Activated CD4-positive, alpha-beta T cell treated with anti-CD3 and anti-CD28 coated beads for 36 hours (primary cell): ENCODE data around the gene C20orf144. TPM values are rescaled to one million over a fixed set of nuclear protein-coding genes. Genes with fewer than 3 reads are reported as not detected.
A peak's percentile ranks its signal among the peaks of the same experiment; 100 is the strongest.

Experiments used
- ATAC-seq: fragments of 200-7000 bp; cut with Tn5 transposase; one replicate; pipeline ENCODE4 v1.10.0; 2021; ENCODE audit warnings: mild to moderate bottlenecking, moderate library complexity
- CTCF ChIA-PET: fragments of 350-600 bp; sonication (Branson Sonifier 250); formaldehyde crosslinking; loops from one replicate; lab custom pipeline; 2021; ENCODE audit warnings: antibody characterized with exemption; lab: Charles Lee
- POLR2A ChIA-PET: fragments of 350-600 bp; sonication (Branson Sonifier 250); formaldehyde crosslinking; loops from one replicate; lab custom pipeline; 2021; ENCODE audit warnings: antibody characterized with exemption, inconsistent platforms; lab: Charles Lee
- DNase-seq: peaks from one replicate; pipeline ENCODE4 v3.0.0-alpha.2; 2020
- H3K27ac Mint-ChIP-seq: one replicate; pipeline ENCODE4 v1.8.0; 2021; ENCODE audit warnings: mixed read lengths
- H3K27me3 Mint-ChIP-seq: one replicate; pipeline ENCODE4 v1.8.0; 2021; ENCODE audit warnings: mixed read lengths
- H3K36me3 Mint-ChIP-seq: one replicate; pipeline ENCODE4 v1.8.0; 2021; ENCODE audit warnings: low read depth, mixed read lengths
- H3K4me1 Mint-ChIP-seq: one replicate; pipeline ENCODE4 v1.8.0; 2021; ENCODE audit warnings: mixed read lengths
- H3K4me3 Mint-ChIP-seq: one replicate; pipeline ENCODE4 v1.8.0; 2021; ENCODE audit warnings: mild to moderate bottlenecking, moderate library complexity, mixed read lengths
- H3K9me3 Mint-ChIP-seq: one replicate; pipeline ENCODE4 v1.8.0; 2021; ENCODE audit warnings: low read depth, mixed read lengths
- intact Hi-C, 2 experiments: fragments of 100-400 bp; cut with DNase I in 1 of 2; cut with micrococcal nuclease in 1 of 2; formaldehyde crosslinking; loops; one replicate each; pipeline versions ENCODE4 v1.14.2 to v1.15.1; 2022 to 2024; cut with DNase I, micrococcal nuclease
- total RNA-seq, 2 experiments: library from RNA; stranded (reverse); gene quantifications; one replicate each; pipeline ENCODE4 v1.2.3, GENCODE V29; 2021

C20orf144 gene
- total RNA-seq, 2 experiments from 2014 or later: 0.16 to 0.27 TPM

DNA sequence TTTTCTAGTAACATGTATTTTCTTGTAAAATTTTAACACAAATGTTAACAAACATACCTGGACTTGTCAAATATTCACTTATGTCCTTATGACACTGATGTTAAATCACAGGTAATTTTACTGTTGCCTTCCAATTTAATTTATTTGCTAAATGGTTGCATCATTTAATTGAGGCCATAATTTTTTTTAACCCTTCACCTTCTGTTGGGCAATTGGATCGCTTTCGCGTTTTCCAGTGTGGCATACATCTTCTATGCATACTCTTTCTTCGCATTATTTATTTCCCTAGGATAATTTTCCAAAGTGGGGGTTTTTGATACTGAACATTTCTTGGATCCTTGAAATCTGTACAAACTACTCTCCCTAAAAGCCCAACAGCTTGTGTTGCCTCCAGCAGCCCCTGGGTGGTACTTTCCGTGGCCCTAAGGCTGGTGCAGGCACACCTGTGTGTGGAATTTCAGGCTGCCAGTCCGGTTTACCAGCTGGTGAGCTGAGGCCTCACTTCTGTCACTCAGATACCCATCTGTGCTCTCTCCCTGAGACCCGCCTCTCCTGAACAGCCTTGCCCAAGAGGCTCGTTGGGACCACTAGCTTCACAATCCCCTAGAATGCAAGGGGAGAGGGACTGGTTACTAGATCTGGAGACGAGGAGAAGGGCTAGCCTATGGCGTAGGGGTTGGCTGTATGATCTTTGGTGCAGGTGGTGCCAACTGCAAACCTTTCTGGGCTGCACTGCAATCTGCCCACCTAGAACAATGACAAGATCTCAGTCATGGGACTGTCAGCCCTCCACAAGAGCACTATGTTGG, 11.2 kb upstream of the C20orf144 start:
- CTCF ChIA-PET: interaction anchor here (0.6 to 0.9 kb wide), 2 partner anchors 61 to 141 kb away, joined by 3 to 4 read pairs; no protein-coding TSS in a partner anchor
- intact Hi-C loops: loop anchor here in 1 of 2 experiments (5.0 kb wide), 2 partner anchors 44 to 194 kb away; no protein-coding TSS in a partner anchor
- peaks cover 50% of the 10 kb centered on the region for H3K4me1 Mint-ChIP-seq
- ATAC-seq (no peak), DNase-seq (no peak)
- POLR2A ChIA-PET: interaction anchor here (0.7 kb wide), 1 partner anchor 681 kb away, joined by 3 read pairs; no protein-coding TSS in a partner anchor
- H3K27ac Mint-ChIP-seq: peak overlapping the region; percentile 59
- no peak overlapping the region for H3K4me3 Mint-ChIP-seq
- no peaks in the 10 kb centered on the region for H3K9me3 Mint-ChIP-seq
- H3K36me3 Mint-ChIP-seq: peaks cover 2% of the 10 kb centered on the region
- no peaks in the 10 kb centered on the region for H3K27me3 Mint-ChIP-seq

DNA sequence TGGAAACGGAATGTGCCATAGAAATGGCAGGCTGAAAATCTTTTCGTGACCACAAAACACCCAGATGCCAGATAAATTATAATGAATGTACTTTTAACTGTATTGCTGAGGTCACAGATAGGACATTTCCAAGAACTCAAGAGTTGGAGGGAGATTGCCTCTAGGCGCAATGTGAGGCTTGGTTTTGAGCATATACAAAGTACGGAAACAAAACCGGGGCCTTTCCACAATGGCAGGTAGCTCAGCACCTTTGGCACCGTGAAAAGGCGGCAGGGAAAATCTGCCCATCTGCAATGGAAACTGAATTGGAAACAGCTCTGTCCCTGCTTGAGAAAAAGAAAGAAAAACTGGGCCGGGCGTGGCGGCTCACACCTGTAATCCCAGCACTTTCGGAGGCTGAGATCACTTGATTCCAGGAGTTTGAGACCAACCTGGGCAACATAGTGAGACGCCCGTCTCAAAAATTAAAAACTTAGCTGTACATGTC, 10.5 kb upstream of the C20orf144 start:
- Mint-ChIP-seq H3K27me3 (no peaks in the 10 kb centered on the region), H3K27ac (peak overlapping the region; percentile 65), H3K4me1 (peaks cover 50% of the 10 kb centered on the region), H3K9me3 (no peaks in the 10 kb centered on the region), H3K36me3 (no peaks in the 10 kb centered on the region), H3K4me3 (no peak overlapping the region)
- ATAC-seq (no peak), DNase-seq (no peak)
- intact Hi-C loops: loop anchor here (1.0 to 5.0 kb wide), 6 partner anchors 16 to 194 kb away; partner anchors contain the start of gene E2F1 (in 1 of the 2)
- POLR2A ChIA-PET: interaction anchor here (0.7 kb wide), 1 partner anchor 681 kb away, joined by 3 read pairs; no protein-coding TSS in a partner anchor
- CTCF ChIA-PET: interaction anchor here (0.9 kb wide), 1 partner anchor 62 kb away, joined by 4 read pairs; no protein-coding TSS in a partner anchor

DNA sequence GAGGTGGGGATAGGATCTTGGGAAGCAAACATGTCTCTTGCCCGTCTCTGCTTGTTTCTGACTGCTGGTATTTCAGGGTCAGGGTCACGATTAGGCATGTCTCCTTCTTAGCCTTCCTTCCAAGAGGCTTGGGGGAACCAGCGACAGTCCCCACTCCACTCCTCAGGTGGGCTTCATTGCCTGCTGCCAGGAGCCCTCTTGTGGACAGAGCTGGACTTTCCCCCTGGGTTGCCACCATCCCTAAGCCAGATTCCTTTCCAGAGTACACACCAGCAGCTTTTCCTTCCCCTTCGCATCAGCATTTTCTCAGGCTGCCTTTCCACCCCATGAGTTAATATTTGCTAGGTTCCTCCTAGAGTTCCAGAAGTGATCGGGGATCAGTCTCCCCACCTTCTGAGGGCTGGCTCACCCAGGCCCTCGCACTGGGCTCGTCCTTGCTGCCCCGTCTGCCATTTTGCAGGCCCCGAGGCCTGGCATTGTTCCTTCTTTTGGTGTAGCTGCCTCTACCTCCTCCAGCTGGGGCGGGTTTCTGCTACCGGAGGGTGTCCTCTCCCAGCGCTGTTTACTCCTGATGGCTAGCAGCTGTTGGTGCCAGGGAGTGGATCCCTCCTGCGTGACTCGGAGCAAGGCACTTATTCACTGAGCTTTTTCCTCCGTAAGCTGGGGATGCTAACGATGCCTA, 8.8 kb upstream of the C20orf144 start:
- intact Hi-C loops: loop anchor here (1.0 to 5.0 kb wide), 3 partner anchors 46 to 196 kb away; no protein-coding TSS in a partner anchor
- Mint-ChIP-seq H3K4me3 (no peak overlapping the region), H3K4me1 (peaks cover 41% of the 10 kb centered on the region), H3K27me3 (no peaks in the 10 kb centered on the region), H3K36me3 (no peaks in the 10 kb centered on the region), H3K9me3 (no peaks in the 10 kb centered on the region), H3K27ac (peak overlapping the region; percentile 78)
- ChIA-PET CTCF (interaction anchor here (0.7 to 2.8 kb wide), 7 partner anchors 9 to 1559 kb away, joined by 3 to 10 read pairs (median 3); partner anchors contain the start of gene C20orf144), POLR2A (no interaction called here)
- peak; percentile 34 for ATAC-seq
- DNase-seq: peak; percentile 61

DNA sequence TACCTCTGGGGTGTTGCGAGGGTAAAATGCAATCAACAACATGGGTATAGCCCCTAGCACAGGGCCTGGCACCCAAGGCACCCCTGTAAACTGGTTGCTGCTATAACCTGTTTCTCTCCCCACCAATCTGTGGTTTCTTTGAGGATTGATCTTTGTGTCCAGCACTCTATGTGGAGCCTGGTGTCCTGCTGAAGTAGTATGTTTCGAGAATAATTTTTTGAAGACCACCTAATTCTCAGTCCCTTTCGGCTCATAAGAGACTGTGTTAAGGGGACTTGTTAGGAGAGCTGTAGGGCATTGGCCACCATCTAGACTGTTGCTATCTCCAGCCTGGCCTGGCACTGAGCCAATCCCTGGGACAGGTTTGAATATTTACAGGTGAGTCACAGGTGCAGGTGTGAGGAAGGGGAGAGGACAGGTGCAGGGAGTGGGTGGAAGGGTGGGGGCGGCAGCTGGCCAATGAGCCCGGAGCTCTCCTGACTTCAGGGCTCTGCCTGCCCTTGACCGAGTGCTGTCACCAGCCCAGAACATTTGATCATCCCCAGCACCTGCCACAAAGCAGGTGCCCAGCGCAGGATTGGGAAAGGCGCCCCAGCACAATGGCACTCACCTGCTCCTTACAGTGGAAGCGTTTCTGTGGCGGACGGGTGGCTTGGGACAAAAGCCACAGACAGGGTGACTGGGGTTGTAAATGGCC, 8.1 kb upstream of the C20orf144 start:
- ChIA-PET POLR2A (interaction anchor here (0.5 kb wide), 1 partner anchor 14 kb away, joined by 5 read pairs; no protein-coding TSS in a partner anchor), CTCF (interaction anchor here (0.7 to 2.8 kb wide), 6 partner anchors 8 to 1560 kb away, joined by 3 to 10 read pairs (median 3); partner anchors contain the start of gene C20orf144)
- Mint-ChIP-seq H3K27ac (no peak overlapping the region), H3K9me3 (no peaks in the 10 kb centered on the region), H3K36me3 (no peaks in the 10 kb centered on the region), H3K4me3 (no peak overlapping the region), H3K4me1 (peaks cover 37% of the 10 kb centered on the region), H3K27me3 (no peaks in the 10 kb centered on the region)
- ATAC-seq (no peak), DNase-seq (no peak)
- intact Hi-C loops: loop anchor here (1.0 to 5.0 kb wide), 3 partner anchors 47 to 197 kb away; no protein-coding TSS in a partner anchor

- DNase-seq (no peak), ATAC-seq (no peak)
- H3K36me3 Mint-ChIP-seq: no peaks in the 10 kb centered on the region
Measured at GRCh38 chr20:33654680-33655161, 7.4 kb upstream of the C20orf144 start.

GRCh38 chr20:33655164-33655563, 7.0 kb upstream of the C20orf144 start:
- Mint-ChIP-seq H3K4me3 (no peak overlapping the region), H3K27me3 (no peaks in the 10 kb centered on the region), H3K4me1 (peaks cover 28% of the 10 kb centered on the region), H3K36me3 (no peaks in the 10 kb centered on the region), H3K9me3 (no peaks in the 10 kb centered on the region), H3K27ac (no peak overlapping the region)
- intact Hi-C loops: no loop called here
- ChIA-PET CTCF (interaction anchor here (2.7 to 2.8 kb wide), 2 partner anchors 9 to 13 kb away, joined by 10 read pairs; no protein-coding TSS in a partner anchor), POLR2A (no interaction called here)
- ATAC-seq (no peak), DNase-seq (no peak)

More at GRCh38 chr20:33654680-33655161, 7.4 kb upstream of the C20orf144 start:
- ChIA-PET CTCF (interaction anchor here (2.7 to 2.8 kb wide), 2 partner anchors 10 to 14 kb away, joined by 10 read pairs; no protein-coding TSS in a partner anchor), POLR2A (interaction anchor here (0.5 kb wide), 1 partner anchor 13 kb away, joined by 5 read pairs; no protein-coding TSS in a partner anchor)
- no peaks in the 10 kb centered on the region for H3K9me3 Mint-ChIP-seq
- intact Hi-C loops: loop anchor here in 1 of 2 experiments (5.0 kb wide), 2 partner anchors 47 to 197 kb away; no protein-coding TSS in a partner anchor
- peaks cover 31% of the 10 kb centered on the region for H3K4me1 Mint-ChIP-seq
- H3K27me3 Mint-ChIP-seq: no peaks in the 10 kb centered on the region
- no peak overlapping the region for H3K4me3 Mint-ChIP-seq
- no peak overlapping the region for H3K27ac Mint-ChIP-seq

DNA sequence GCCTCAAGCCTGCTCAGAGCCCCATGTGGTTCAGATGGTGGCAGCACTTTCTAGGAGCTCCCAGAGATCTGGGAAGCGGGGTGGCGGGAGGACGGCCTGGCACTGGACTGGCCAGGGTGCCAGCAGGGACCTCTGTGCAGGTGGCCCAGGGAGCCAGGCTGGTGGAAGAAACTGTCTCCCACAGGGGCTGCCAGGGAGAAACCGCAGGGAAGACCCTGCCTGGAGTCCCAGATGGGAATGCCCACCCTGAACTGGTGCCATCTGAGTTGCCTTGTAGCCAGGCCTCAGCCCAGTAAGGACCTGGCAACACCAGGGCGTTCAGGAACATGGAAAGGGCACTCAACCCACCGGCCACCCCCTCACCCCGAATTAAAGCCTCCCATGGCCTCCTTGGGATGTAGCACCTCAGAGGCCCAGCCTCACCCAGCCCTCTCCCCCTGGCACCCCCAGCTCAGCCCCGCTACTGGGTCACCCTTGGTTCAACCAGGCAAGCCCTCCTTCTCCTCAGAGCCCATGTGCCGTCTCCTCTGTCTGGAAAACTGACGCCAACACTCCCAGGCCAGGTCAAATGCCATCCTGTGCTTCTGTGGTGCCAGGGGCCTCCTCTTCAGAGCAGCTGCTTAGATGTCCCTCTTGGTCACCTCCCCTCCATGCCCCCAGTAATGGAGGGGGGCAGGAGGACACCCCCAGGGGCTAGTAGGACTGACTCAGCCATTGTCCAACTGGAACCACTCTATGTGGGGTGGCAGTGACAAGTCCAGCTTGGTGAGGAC, 5.9 kb upstream of the C20orf144 start:
- no peak for ATAC-seq
- peaks cover 28% of the 10 kb centered on the region for H3K4me1 Mint-ChIP-seq
- DNase-seq: no peak
- intact Hi-C loops: no loop called here
- no peaks in the 10 kb centered on the region for H3K27me3 Mint-ChIP-seq
- ChIA-PET CTCF (interaction anchor here (0.6 kb wide), 1 partner anchor 34 kb away, joined by 3 read pairs; no protein-coding TSS in a partner anchor), POLR2A (no interaction called here)
- no peak overlapping the region for H3K27ac Mint-ChIP-seq
- no peaks in the 10 kb centered on the region for H3K36me3 Mint-ChIP-seq
- no peaks in the 10 kb centered on the region for H3K9me3 Mint-ChIP-seq
- no peak overlapping the region for H3K4me3 Mint-ChIP-seq

DNA sequence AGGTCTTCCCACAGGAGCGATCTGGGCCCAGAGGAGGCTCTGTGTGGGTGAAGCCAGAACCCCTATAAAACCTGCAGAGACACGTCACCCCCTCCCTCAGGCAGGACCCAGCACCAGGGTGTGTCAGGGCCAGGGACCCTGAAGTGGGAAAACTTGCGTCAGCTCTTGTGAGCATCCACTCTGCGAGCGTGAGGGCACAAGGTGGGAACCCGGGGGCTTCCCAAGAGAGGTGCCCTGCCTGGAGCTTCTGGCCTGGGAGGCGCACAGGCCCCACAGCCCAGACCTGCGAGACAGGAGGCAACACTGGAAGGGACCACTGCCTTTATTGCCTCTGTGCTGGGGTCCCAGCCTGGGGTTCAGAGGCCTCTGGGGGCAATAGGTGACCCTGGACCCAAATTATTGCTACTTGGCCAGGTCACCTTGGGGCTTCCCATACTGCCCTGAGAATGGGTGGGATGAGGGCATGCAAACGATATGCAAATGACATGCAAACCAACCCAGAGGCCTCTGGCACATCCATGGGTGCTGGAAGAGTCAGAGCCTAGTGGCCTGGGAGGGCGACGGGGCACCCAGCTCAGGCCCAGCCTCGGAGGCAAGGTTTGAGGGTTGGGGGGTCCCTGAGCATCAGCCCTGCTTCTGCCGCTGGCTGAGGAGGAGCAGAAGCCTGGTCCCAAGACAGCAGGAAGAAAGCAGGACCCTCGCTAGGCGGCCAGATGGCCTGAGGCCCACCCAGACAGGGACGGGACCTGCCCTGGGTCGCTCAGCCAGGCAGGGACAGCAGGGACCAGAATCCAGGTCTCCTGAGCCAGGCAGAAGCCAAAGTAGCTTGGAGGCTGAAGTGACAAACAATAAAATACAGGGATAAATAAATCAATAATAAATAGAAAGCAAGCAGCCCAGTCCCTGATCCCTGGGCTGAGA, 5.1 kb upstream of the C20orf144 start:
- H3K9me3 Mint-ChIP-seq: no peaks in the 10 kb centered on the region
- H3K27me3 Mint-ChIP-seq: no peaks in the 10 kb centered on the region
- DNase-seq: no peak
- ChIA-PET CTCF (no interaction called here), POLR2A (no interaction called here)
- no peak overlapping the region for H3K4me3 Mint-ChIP-seq
- no peaks in the 10 kb centered on the region for H3K36me3 Mint-ChIP-seq
- no peak overlapping the region for H3K27ac Mint-ChIP-seq
- intact Hi-C loops: no loop called here
- H3K4me1 Mint-ChIP-seq: peaks cover 19% of the 10 kb centered on the region
- ATAC-seq: no peak

GRCh38 chr20:33657704-33658095, 4.4 kb upstream of the C20orf144 start:
- ChIA-PET CTCF (no interaction called here), POLR2A (no interaction called here)
- H3K4me3 Mint-ChIP-seq: no peak overlapping the region
- peaks cover 14% of the 10 kb centered on the region for H3K4me1 Mint-ChIP-seq
- no peak overlapping the region for H3K27ac Mint-ChIP-seq
- DNase-seq (no peak), ATAC-seq (no peak)
- no peaks in the 10 kb centered on the region for H3K36me3 Mint-ChIP-seq
- intact Hi-C loops: no loop called here
- H3K9me3 Mint-ChIP-seq: no peaks in the 10 kb centered on the region
- H3K27me3 Mint-ChIP-seq: no peaks in the 10 kb centered on the region
